GM10248 (cell line): Measurements from ENCODE around the gene RDM1.

ENCODE experiments used
- CTCF ChIA-PET: fragments of 300-600 bp; sonication (Branson Sonifier 250); formaldehyde crosslinking; extraction: SDS; loops from one replicate; lab custom pipeline; 2021; ENCODE audit warnings: antibody characterized with exemption; lab: Yijun Ruan, JAX
- POLR2A ChIA-PET: fragments of 350-650 bp; sonication (Branson Sonifier 250); formaldehyde crosslinking; extraction: SDS; loops from one replicate; lab custom pipeline; 2020; ENCODE audit warnings: antibody characterized with exemption; lab: Yijun Ruan, JAX
- DNase-seq: peaks from one replicate; pipeline ENCODE4 v3.0.0; 2012; ENCODE audit errors: extremely low spot score
- TF ChIP-seq, protein P1 (sequence below): IDR thresholded peaks from 2 replicates; pipeline ENCODE4 v1.5.1; 2012; ENCODE audit warnings: mild to moderate bottlenecking, low read depth; ENCODE audit errors: extremely low read depth, missing control alignments, control extremely low read depth

RDM1 gene

DNA sequence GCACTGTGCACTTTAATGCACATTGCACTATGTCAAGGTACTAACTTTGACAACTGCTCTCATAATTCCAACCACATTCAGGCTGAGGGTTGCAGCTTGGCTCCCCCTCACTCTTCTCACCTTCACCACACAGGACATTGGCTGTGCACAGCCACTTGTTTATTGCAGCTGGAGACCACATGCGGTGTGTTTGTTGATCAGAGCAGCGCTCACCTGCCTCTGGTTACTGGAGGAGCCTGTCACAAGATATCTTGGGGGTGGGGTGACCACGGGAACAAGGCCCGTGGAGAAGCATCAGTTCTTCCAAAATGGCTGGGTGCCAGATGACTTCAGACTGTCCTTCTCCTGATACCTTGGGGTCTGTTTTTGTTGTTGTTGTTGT is 39.8 kb downstream of the RDM1 start:
- TF ChIP-seq, protein P1, sequence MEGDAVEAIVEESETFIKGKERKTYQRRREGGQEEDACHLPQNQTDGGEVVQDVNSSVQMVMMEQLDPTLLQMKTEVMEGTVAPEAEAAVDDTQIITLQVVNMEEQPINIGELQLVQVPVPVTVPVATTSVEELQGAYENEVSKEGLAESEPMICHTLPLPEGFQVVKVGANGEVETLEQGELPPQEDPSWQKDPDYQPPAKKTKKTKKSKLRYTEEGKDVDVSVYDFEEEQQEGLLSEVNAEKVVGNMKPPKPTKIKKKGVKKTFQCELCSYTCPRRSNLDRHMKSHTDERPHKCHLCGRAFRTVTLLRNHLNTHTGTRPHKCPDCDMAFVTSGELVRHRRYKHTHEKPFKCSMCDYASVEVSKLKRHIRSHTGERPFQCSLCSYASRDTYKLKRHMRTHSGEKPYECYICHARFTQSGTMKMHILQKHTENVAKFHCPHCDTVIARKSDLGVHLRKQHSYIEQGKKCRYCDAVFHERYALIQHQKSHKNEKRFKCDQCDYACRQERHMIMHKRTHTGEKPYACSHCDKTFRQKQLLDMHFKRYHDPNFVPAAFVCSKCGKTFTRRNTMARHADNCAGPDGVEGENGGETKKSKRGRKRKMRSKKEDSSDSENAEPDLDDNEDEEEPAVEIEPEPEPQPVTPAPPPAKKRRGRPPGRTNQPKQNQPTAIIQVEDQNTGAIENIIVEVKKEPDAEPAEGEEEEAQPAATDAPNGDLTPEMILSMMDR = no peak
- ChIA-PET POLR2A (interaction anchor here (0.7 to 0.8 kb wide), 2 partner anchors 10 to 65 kb away, joined by 3 to 4 read pairs; no protein-coding TSS in a partner anchor), CTCF (interaction anchor here (1.1 to 4.4 kb wide), 2 partner anchors 10 to 30 kb away, joined by 3 to 17 read pairs; partner anchors contain the start of gene CCL5)
- peak; percentile 50 for DNase-seq

DNA sequence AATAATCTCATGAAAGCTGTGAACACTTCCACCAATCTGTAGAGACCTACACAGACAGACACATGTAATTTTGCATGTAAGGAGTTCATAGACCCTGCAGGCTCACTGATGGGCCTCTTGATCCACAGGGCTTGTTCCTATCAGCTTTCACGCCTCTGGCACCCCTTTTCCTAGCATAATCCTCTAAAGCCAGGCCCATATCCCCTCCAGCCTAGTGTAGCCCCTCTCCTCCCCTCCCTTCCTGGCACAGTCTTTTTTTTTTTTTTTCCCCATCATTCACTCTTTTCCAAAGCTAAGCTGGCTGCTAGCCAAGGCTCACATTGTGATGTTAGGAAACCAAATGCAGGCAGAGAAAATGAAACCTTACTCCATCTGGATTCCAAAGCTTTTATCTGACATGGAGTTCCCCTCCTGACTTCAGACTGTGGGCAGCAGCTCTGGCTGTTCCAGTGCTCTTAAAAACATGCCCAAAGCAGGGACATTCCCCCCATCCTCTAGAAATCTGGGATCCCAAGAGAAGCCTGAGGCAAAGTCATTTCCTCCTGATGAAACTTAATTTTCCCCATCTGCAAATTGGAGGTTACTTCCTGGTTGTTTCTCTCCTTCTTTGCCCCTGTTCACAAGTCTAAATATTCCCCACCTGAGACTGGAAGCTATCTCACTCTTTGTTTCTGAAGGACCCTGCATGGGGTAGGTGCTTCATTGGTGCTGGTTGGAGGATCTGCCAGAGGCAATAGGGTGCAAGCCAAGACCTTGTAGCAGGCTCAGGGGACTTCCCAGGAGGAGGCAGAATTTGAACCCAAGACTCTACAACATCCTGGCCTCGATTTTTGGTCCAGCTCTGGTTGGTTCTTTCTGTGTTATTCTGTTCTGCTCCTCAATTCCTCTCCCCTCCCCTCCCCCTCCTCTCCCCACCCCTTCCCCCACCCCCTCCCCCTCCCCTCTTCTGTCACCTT is 40.5 kb downstream of the RDM1 start:
- POLR2A ChIA-PET = interaction anchor here (0.8 kb wide), 1 partner anchor 9 kb away, joined by 4 read pairs; no protein-coding TSS in a partner anchor
- CTCF ChIA-PET = interaction anchor here (1.1 to 4.4 kb wide), 4 partner anchors 10 to 42 kb away, joined by 3 to 17 read pairs (median 4); partner anchors contain the start of gene CCL5
- no peak for DNase-seq
- TF ChIP-seq, protein P1 = no peak

- no peak for DNase-seq
- POLR2A ChIA-PET = no interaction called here
Measured at GRCh38 chr17:35889241-35889640, 41.3 kb downstream of the RDM1 start.

GRCh38 chr17:35879773-35880654 is 50.6 kb downstream of the RDM1 start, which contains the start of gene CCL5:
CCL5 (minus strand) TSS chr17:35880360.
- DNase-seq = peak; percentile 87
- ChIA-PET CTCF (interaction anchor here (1.2 to 5.7 kb wide), 7 partner anchors 9 to 192 kb away, joined by 3 to 24 read pairs (median 9); no protein-coding TSS in a partner anchor), POLR2A (interaction anchor here (0.6 to 2.0 kb wide), 6 partner anchors 9 to 113 kb away, joined by 3 to 12 read pairs (median 4); no protein-coding TSS in a partner anchor)
- TF ChIP-seq, protein P1 = no peak

More at GRCh38 chr17:35889241-35889640, 41.3 kb downstream of the RDM1 start:
- TF ChIP-seq, protein P1 = no peak
- CTCF ChIA-PET = interaction anchor here (1.5 to 4.4 kb wide), 3 partner anchors 9 to 41 kb away, joined by 3 to 17 read pairs (median 4); partner anchors contain the start of gene CCL5

- DNase-seq = no peak
- POLR2A ChIA-PET = no interaction called here
- CTCF ChIA-PET = interaction anchor here (0.9 to 5.7 kb wide), 7 partner anchors 11 to 194 kb away, joined by 3 to 24 read pairs (median 4); partner anchors contain the start of gene TAF15
- TF ChIP-seq, protein P1 = no peak
Measured at GRCh38 chr17:35878361-35878760, 52.2 kb downstream of the RDM1 start.
